ENCODE results near the gene OS9.

Gene OS9

GRCh38 chr12:57731411-57732080 is 37.6 kb downstream of the OS9 start:
- Histone ChIP-seq H3K9me3 (no peaks in the 10 kb centered on the region), H3K4me1 (no peaks in the 10 kb centered on the region), H3K4me3 (no peak overlapping the region), H3K36me3 (replicated peaks) (no peaks in the 10 kb centered on the region), H3K27me3 (ENCODE audit: low read depth) (peaks cover 3% of the 10 kb centered on the region; the same call in 1 of the 2 replicates)
- in situ Hi-C loops (cut with MboI; ENCODE audit: low sequenced_read_pairs) = no loop called here
- no peak for DNase-seq (ENCODE audit: low spot score in 2 of 2)

DNA sequence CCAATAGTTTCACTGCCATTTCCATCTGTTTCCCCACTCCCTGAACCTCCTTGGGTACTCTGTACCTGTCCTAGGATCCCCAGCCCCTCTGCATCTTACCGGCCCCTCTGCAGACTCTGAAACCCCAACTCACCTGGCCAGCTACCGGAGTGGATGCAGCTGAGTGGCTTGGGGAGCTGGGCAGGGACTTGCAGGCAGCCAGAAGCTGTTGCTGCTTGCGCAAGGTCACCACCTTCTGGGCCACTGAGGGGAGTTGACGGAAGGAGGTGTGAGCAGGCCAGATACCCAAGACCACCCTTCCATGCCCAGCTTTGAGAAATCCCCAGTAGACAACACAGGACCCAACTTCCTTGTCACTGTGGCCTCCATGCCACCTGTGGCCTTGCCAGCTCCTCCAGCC is 38.3 kb downstream of the OS9 start:
- Histone ChIP-seq H3K27me3 (ENCODE audit: low read depth) (peaks cover 3% of the 10 kb centered on the region; the same call in 1 of the 2 replicates), H3K4me3 (no peak overlapping the region), H3K4me1 (no peaks in the 10 kb centered on the region), H3K36me3 (replicated peaks) (no peaks in the 10 kb centered on the region), H3K9me3 (no peaks in the 10 kb centered on the region)
- no peak for DNase-seq (ENCODE audit: low spot score in 2 of 2)
- in situ Hi-C loops (cut with MboI; ENCODE audit: low sequenced_read_pairs) = no loop called here

- Histone ChIP-seq H3K36me3 (replicated peaks) (no peaks in the 10 kb centered on the region), H3K4me1 (no peaks in the 10 kb centered on the region), H3K4me3 (no peak overlapping the region), H3K9me3 (no peaks in the 10 kb centered on the region), H3K27me3 (ENCODE audit: low read depth) (peaks cover 3% of the 10 kb centered on the region; the same call in 1 of the 2 replicates)
- in situ Hi-C loops (cut with MboI; ENCODE audit: low sequenced_read_pairs) = no loop called here
- no peak for DNase-seq (ENCODE audit: low spot score in 2 of 2)
Observed at GRCh38 chr12:57732726-57733593, 39.0 kb downstream of the OS9 start.

DNA sequence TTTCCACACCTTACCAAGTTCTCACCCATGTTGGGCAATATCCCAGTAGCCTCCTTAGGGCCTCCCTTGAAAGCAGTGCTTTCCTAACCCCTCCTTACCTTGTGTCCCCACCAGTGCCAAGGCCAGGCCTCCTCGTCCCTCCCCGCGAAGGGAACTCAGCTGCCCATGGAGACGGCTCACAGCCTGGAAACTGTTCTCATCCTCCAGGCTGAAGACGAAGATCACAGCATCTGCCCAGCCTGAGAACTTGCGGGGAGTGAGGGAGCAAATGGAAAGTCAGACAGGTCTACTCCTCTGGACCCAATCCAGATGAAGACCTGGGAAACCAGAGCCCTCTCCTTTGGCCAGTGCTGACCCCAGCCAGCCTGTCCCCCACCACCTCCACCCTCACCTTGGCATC is 40.0 kb downstream of the OS9 start:
- Histone ChIP-seq H3K4me1 (no peaks in the 10 kb centered on the region), H3K36me3 (replicated peaks) (no peaks in the 10 kb centered on the region), H3K9me3 (no peaks in the 10 kb centered on the region), H3K4me3 (no peak overlapping the region), H3K27me3 (ENCODE audit: low read depth) (peaks cover 3% of the 10 kb centered on the region; the same call in 1 of the 2 replicates)
- in situ Hi-C loops (cut with MboI; ENCODE audit: low sequenced_read_pairs) = no loop called here
- no peak for DNase-seq (ENCODE audit: low spot score in 2 of 2)

GRCh38 chr12:57734591-57734990 is 40.7 kb downstream of the OS9 start:
- Histone ChIP-seq H3K36me3 (replicated peaks) (no peaks in the 10 kb centered on the region), H3K9me3 (no peaks in the 10 kb centered on the region), H3K4me1 (no peaks in the 10 kb centered on the region), H3K4me3 (no peak overlapping the region), H3K27me3 (ENCODE audit: low read depth) (peaks cover 3% of the 10 kb centered on the region; the same call in 1 of the 2 replicates)
- in situ Hi-C loops (cut with MboI; ENCODE audit: low sequenced_read_pairs) = no loop called here
- DNase-seq (ENCODE audit: low spot score in 2 of 2) = no peak

- peaks cover 3% of the 10 kb centered on the region; the same call in 1 of the 2 replicates for H3K27me3 ChIP-seq (ENCODE audit: low read depth)
- no peak overlapping the region for H3K4me3 ChIP-seq
- DNase-seq (ENCODE audit: low spot score in 2 of 2) = no peak
- H3K36me3 ChIP-seq (replicated peaks) = no peaks in the 10 kb centered on the region
- no peaks in the 10 kb centered on the region for H3K9me3 ChIP-seq
- H3K4me1 ChIP-seq = no peaks in the 10 kb centered on the region
- in situ Hi-C loops (cut with MboI; ENCODE audit: low sequenced_read_pairs) = no loop called here
Observed at GRCh38 chr12:57735198-57735855, 41.4 kb downstream of the OS9 start.

GRCh38 chr12:57735952-57736740 is 42.2 kb downstream of the OS9 start:
- H3K36me3 ChIP-seq (replicated peaks) = no peaks in the 10 kb centered on the region
- no peaks in the 10 kb centered on the region for H3K9me3 ChIP-seq
- no peak overlapping the region for H3K4me3 ChIP-seq
- H3K4me1 ChIP-seq = no peaks in the 10 kb centered on the region
- DNase-seq (ENCODE audit: low spot score in 2 of 2) = no peak
- in situ Hi-C loops (cut with MboI; ENCODE audit: low sequenced_read_pairs) = no loop called here
- peaks cover 5% of the 10 kb centered on the region; the same call in 1 of the 2 replicates for H3K27me3 ChIP-seq (ENCODE audit: low read depth)

- in situ Hi-C loops (cut with MboI; ENCODE audit: low sequenced_read_pairs) = no loop called here
- Histone ChIP-seq H3K4me1 (no peaks in the 10 kb centered on the region), H3K27me3 (ENCODE audit: low read depth) (peaks cover 10% of the 10 kb centered on the region), H3K9me3 (no peaks in the 10 kb centered on the region), H3K4me3 (no peak overlapping the region), H3K36me3 (replicated peaks) (no peaks in the 10 kb centered on the region)
- DNase-seq (ENCODE audit: low spot score in 2 of 2) = no peak
Observed at GRCh38 chr12:57736741-57737466, 43.0 kb downstream of the OS9 start.

DNA sequence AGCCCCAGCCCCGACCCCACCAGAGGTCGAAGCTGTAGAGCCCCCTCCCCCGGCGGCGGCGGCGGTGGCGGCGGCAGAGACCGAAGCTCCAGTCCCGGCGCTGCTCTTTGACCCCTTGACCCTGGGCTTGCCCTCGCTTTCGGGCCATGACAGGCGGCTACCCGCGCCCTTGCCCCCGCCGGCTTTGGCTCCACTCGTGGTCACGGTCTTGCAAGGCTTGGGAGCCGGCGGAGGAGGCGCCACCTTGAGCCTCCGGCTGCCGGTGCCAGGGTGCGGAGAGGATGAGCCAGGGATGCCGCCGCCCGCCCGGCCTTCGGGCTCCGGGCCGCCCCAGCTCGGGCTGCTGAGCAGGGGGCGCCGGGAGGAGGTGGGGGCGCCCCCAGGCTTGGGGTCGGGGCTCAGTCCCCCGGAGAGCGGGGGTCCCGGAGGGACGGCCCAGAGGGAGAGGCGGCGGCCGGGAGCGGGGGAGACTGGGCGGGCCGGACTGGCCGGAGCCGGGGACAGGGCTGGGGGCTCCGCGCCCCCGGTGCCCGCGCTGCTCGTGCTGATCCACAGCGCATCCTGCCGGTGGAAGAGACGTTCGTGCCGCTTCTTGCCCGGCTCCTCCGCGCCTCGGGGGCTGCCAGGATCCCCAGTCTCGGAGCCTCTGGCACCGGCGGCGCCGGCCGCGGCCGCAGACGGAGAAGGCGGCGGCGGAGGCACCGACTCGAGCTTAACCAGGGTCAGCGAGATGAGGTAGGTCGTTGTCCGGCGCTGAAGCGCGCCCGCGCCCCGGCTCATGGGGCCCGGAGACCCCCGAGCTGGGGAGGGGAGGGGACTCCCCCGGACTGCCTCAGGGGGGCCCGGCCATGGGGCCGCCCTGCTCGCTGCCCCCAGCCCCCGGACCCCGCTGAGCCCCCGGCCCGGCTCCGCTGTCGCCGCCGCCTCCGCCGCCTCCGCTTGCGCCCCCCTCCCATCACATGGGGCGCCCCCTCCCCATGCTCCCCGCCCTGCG is 43.8 kb downstream of the OS9 start:
- no peaks in the 10 kb centered on the region for H3K9me3 ChIP-seq
- no peak overlapping the region for H3K4me3 ChIP-seq
- H3K36me3 ChIP-seq (replicated peaks) = no peaks in the 10 kb centered on the region
- in situ Hi-C loops (cut with MboI; ENCODE audit: low sequenced_read_pairs) = no loop called here
- no peak for DNase-seq (ENCODE audit: low spot score in 2 of 2)
- H3K27me3 ChIP-seq (ENCODE audit: low read depth) = peaks cover 10% of the 10 kb centered on the region
- no peaks in the 10 kb centered on the region for H3K4me1 ChIP-seq

- DNase-seq (ENCODE audit: low spot score in 2 of 2) = no peak
- Histone ChIP-seq H3K36me3 (replicated peaks) (no peaks in the 10 kb centered on the region), H3K9me3 (no peaks in the 10 kb centered on the region), H3K4me3 (no peak within 1 kb of the TSS), H3K4me1 (0 out of 2 replicates have a peak, but pooled peaks cover under 1% of the 10 kb centered on the region), H3K27me3 (ENCODE audit: low read depth) (peaks cover 10% of the 10 kb centered on the region)
- in situ Hi-C loops (cut with MboI; ENCODE audit: low sequenced_read_pairs) = no loop called here
Observed at GRCh38 chr12:57738661-57739237, 44.8 kb downstream of the OS9 start, which contains the start of gene AGAP2. Gene AGAP2, minus strand, starts transcription at chr12:57738742. Its CDS starts 496 bp downstream, at chr12:57738246.

DNA sequence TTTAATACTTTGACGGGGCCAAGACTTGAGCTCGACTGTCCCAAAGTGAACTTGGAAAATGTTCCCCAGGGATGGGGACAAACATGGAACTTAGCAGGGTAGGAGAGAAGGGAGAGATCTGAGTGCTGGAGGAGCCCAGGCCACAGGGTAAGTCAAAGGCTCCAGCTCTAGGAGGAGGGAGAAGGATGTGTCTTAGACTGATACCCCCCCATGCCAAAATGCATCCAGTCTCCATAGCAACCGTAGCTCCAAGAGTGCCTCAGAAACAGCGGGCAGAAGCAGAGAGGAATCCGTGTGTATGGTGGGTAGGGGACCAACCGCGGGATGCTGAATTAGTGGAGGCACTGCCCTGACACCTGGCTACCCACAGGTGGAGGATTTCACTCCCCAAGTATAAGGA is 45.5 kb downstream of the OS9 start:
- Histone ChIP-seq H3K4me3 (no peak overlapping the region), H3K27me3 (ENCODE audit: low read depth) (peaks cover 10% of the 10 kb centered on the region), H3K9me3 (no peaks in the 10 kb centered on the region), H3K36me3 (replicated peaks) (no peaks in the 10 kb centered on the region), H3K4me1 (0 out of 2 replicates have a peak, but pooled peaks cover 6% of the 10 kb centered on the region)
- in situ Hi-C loops (cut with MboI; ENCODE audit: low sequenced_read_pairs) = no loop called here
- no peak for DNase-seq (ENCODE audit: low spot score in 2 of 2)
